Measurements from ENCODE around the gene ITGA11.

- no peak for TF ChIP-seq ONECUT2 (CRISPR knock-in tag; IDR thresholded peaks at IDR 0.05)
- no peak for TF ChIP-seq ETV5 (CRISPR knock-in tag; IDR thresholded peaks at IDR 0.05; ENCODE audit: borderline replicate concordance)
- TF ChIP-seq ZNF800 (CRISPR knock-in tag; IDR thresholded peaks at IDR 0.05) = no peak
- TF ChIP-seq ZNF274 (CRISPR knock-in tag; IDR thresholded peaks at IDR 0.05) = no peak
- TF ChIP-seq ZNF614 (CRISPR knock-in tag; IDR thresholded peaks at IDR 0.05; ENCODE audit: borderline replicate concordance) = no peak
- no peak for TF ChIP-seq ZKSCAN8 (CRISPR knock-in tag; IDR thresholded peaks at IDR 0.05; ENCODE audit: borderline replicate concordance)
- no peak for TF ChIP-seq HMGXB4 (CRISPR knock-in tag; IDR thresholded peaks at IDR 0.05; ENCODE audit: borderline replicate concordance in 1 of 2, low read depth in 1 of 2)
- TF ChIP-seq EP300 (IDR thresholded peaks at IDR 0.05; ENCODE audit: low read depth in 2 of 2, low read length in 2 of 2) = no peak
- TF ChIP-seq EP300 (CRISPR knock-in tag; IDR thresholded peaks at IDR 0.05; ENCODE audit: borderline replicate concordance) = no peak
- TF ChIP-seq SIN3B (IDR thresholded peaks at IDR 0.05; ENCODE audit: low read length) = no peak
- no peak for TF ChIP-seq CTCF (CRISPR knock-in tag; IDR thresholded peaks at IDR 0.05)
- no peak for TF ChIP-seq ETV6 (CRISPR knock-in tag; conservative IDR thresholded peaks at IDR 0.05)
- TF ChIP-seq MXD1 (CRISPR knock-in tag; IDR thresholded peaks at IDR 0.05) = no peak
These were observed 106.2 kb downstream of the ITGA11 start for GRCh38 chr15:68325726-68326125.
